Endodermal cell (in vitro differentiated cells): Measurements from ENCODE around the gene AOPEP. TPM values are rescaled to one million over a fixed set of nuclear protein-coding genes. Genes with fewer than 3 reads are reported as not detected.

ENCODE experiments used
- DNase-seq: peaks from one replicate; pipeline ENCODE4 v3.0.0-alpha.2; 2017
- H3K27ac ChIP-seq: 2 replicates; pipeline ENCODE4 v1.5.1; 2013; ENCODE audit warnings: mild to moderate bottlenecking, low read depth, low read length, moderate library complexity
- H3K27me3 ChIP-seq: 2 replicates; pipeline ENCODE4 v1.6.1; 2013; ENCODE audit warnings: mild to moderate bottlenecking, low read length, moderate library complexity; ENCODE audit not compliant: insufficient read depth, control insufficient read depth, poor library complexity, severe bottlenecking
- H3K36me3 ChIP-seq: 2 replicates; pipeline ENCODE4 v1.7.0; 2013; ENCODE audit warnings: mild to moderate bottlenecking, low read length, moderate library complexity; ENCODE audit not compliant: control insufficient read depth, insufficient read depth
- H3K4me1 ChIP-seq: one replicate; pipeline ENCODE4 v1.7.0; 2013; ENCODE audit warnings: low read length; ENCODE audit not compliant: control insufficient read depth, insufficient read depth
- H3K4me3 ChIP-seq: 2 replicates; pipeline ENCODE4 v1.5.1; 2013; ENCODE audit warnings: mild to moderate bottlenecking, low read length, moderate library complexity
- H3K9ac ChIP-seq: 2 replicates; pipeline ENCODE4 v1.6.1; 2013; ENCODE audit warnings: mild to moderate bottlenecking, low read length, moderate library complexity; ENCODE audit not compliant: poor library complexity, severe bottlenecking; ENCODE audit errors: extremely low read depth
- H3K9me3 ChIP-seq: 2 replicates; pipeline ENCODE4 v1.6.1; 2013; ENCODE audit warnings: mild to moderate bottlenecking, low read length, moderate library complexity; ENCODE audit not compliant: control insufficient read depth
- H3K27ac Mint-ChIP-seq: 2 replicates; pipeline ENCODE4 v1.8.0; 2020; ENCODE audit warnings: mixed read lengths
- H3K27me3 Mint-ChIP-seq: 2 replicates; pipeline ENCODE4 v1.8.0; 2021; ENCODE audit warnings: mild to moderate bottlenecking, mixed read lengths; ENCODE audit not compliant: insufficient read depth
- H3K36me3 Mint-ChIP-seq: 2 replicates; pipeline ENCODE4 v1.8.0; 2020; ENCODE audit warnings: low read depth, mixed read lengths
- H3K4me1 Mint-ChIP-seq: 2 replicates; pipeline ENCODE4 v1.8.0; 2020; ENCODE audit warnings: mixed read lengths
- H3K4me3 Mint-ChIP-seq: 2 replicates; pipeline ENCODE4 v1.8.0; 2020; ENCODE audit warnings: mild to moderate bottlenecking, moderate library complexity, mixed read lengths
- H3K9me3 Mint-ChIP-seq: 2 replicates; pipeline ENCODE4 v1.8.0; 2020; ENCODE audit warnings: mild to moderate bottlenecking, mixed read lengths
- CTCF ChIP-seq: fragments of 200-600 bp; sonication (generic); conservative IDR thresholded peaks from 2 replicates; pipeline ENCODE4 v1.5.0; 2021; ENCODE audit warnings: antibody characterized with exemption, mild to moderate bottlenecking
- WGBS, 2 experiments: methylation state at CpG; one replicate each; pipeline versions ENCODE4 v1.1.5 to v1.1.7; 2013; ENCODE audit warnings: missing lambda C conversion rate in 2 of 2, mixed read lengths in 1 of 2; ENCODE audit not compliant: insufficient coverage in 1 of 2, insufficient read length in 1 of 2; 5-methylcytosine and 5-hydroxymethylcytosine counted together
- total RNA-seq, 2 donors: library from RNA; stranded (reverse); fragmentation: NEBNext Ultra II Directional in 1 of 2; extraction: Animal tissue kit (Norgen Biotek cat#: 25700) in 1 of 2; gene quantifications; 2 replicates in 1 of 2; 3 replicates in 1 of 2; pipeline ENCODE4 v1.2.1, GENCODE V29; 2021

Gene AOPEP
- total RNA-seq, 2 donors from 2014 or later = 23.4 to 33.7 TPM

GRCh38 chr9:95073042-95073607, 346.6 kb downstream of the AOPEP start:
- Histone ChIP-seq H3K4me1 (peaks cover 11% of the 10 kb centered on the region), H3K9me3 (no peaks in the 10 kb centered on the region), H3K27ac (no peak overlapping the region), H3K27me3 (no peaks in the 10 kb centered on the region), H3K36me3 (peaks cover 14% of the 10 kb centered on the region), H3K9ac (no peak overlapping the region), H3K4me3 (no peak overlapping the region)
- no peaks in the 10 kb centered on the region for H3K9me3 Mint-ChIP-seq
- H3K36me3 Mint-ChIP-seq = peaks cover 19% of the 10 kb centered on the region
- no peak overlapping the region for H3K4me3 Mint-ChIP-seq
- DNase-seq = peak; percentile 84
- no peaks in the 10 kb centered on the region for H3K27me3 Mint-ChIP-seq
- peak; percentile 77 for TF ChIP-seq CTCF
- H3K27ac Mint-ChIP-seq = peak overlapping the region; percentile 29
- H3K4me1 Mint-ChIP-seq = peaks cover 15% of the 10 kb centered on the region
- 89 to 92% methylated on average over 3 to 18 of the region's 18 CpGs for whole genome bisulfite sequencing, 2 experiments

GRCh38 chr9:95073918-95074317, 347.4 kb downstream of the AOPEP start:
- Mint-ChIP-seq H3K4me3 (no peak overlapping the region), H3K27me3 (no peaks in the 10 kb centered on the region), H3K4me1 (peaks cover 23% of the 10 kb centered on the region), H3K27ac (no peak overlapping the region), H3K36me3 (peaks cover 13% of the 10 kb centered on the region), H3K9me3 (no peaks in the 10 kb centered on the region)
- no peak for TF ChIP-seq CTCF
- 94 to 100% methylated on average over 3 to 5 of the region's 5 CpGs for WGBS, 2 experiments
- Histone ChIP-seq H3K36me3 (peaks cover 11% of the 10 kb centered on the region), H3K9me3 (no peaks in the 10 kb centered on the region), H3K4me1 (peaks cover 17% of the 10 kb centered on the region), H3K27me3 (no peaks in the 10 kb centered on the region), H3K27ac (no peak overlapping the region), H3K9ac (no peak overlapping the region), H3K4me3 (no peak overlapping the region)
- no peak for DNase-seq

GRCh38 chr9:95074632-95075031, 348.1 kb downstream of the AOPEP start:
- H3K4me1 ChIP-seq = peaks cover 20% of the 10 kb centered on the region
- no peak for TF ChIP-seq CTCF
- peaks cover 11% of the 10 kb centered on the region for H3K36me3 ChIP-seq
- Mint-ChIP-seq H3K9me3 (no peaks in the 10 kb centered on the region), H3K27me3 (no peaks in the 10 kb centered on the region), H3K36me3 (peaks cover 9% of the 10 kb centered on the region), H3K4me1 (peaks cover 30% of the 10 kb centered on the region), H3K27ac (no peak overlapping the region), H3K4me3 (no peak overlapping the region)
- H3K9ac ChIP-seq = no peak overlapping the region
- 93 to 100% methylated on average over 1 to 9 of the region's 9 CpGs for WGBS, 2 experiments
- DNase-seq = peak; percentile 34
- H3K4me3 ChIP-seq = no peak overlapping the region
- no peak overlapping the region for H3K27ac ChIP-seq
- H3K27me3 ChIP-seq = no peaks in the 10 kb centered on the region
- no peaks in the 10 kb centered on the region for H3K9me3 ChIP-seq
